ENCODE data around the gene PLEKHB1.

Gene PLEKHB1

GRCh38 chr11:73662445-73663157 lies 16.2 kb downstream of the PLEKHB1 start:
- TF ChIP-seq CTCF (conservative IDR thresholded peaks at IDR 0.05) = no peak
- no peak overlapping the region for H3K27ac ChIP-seq

DNA sequence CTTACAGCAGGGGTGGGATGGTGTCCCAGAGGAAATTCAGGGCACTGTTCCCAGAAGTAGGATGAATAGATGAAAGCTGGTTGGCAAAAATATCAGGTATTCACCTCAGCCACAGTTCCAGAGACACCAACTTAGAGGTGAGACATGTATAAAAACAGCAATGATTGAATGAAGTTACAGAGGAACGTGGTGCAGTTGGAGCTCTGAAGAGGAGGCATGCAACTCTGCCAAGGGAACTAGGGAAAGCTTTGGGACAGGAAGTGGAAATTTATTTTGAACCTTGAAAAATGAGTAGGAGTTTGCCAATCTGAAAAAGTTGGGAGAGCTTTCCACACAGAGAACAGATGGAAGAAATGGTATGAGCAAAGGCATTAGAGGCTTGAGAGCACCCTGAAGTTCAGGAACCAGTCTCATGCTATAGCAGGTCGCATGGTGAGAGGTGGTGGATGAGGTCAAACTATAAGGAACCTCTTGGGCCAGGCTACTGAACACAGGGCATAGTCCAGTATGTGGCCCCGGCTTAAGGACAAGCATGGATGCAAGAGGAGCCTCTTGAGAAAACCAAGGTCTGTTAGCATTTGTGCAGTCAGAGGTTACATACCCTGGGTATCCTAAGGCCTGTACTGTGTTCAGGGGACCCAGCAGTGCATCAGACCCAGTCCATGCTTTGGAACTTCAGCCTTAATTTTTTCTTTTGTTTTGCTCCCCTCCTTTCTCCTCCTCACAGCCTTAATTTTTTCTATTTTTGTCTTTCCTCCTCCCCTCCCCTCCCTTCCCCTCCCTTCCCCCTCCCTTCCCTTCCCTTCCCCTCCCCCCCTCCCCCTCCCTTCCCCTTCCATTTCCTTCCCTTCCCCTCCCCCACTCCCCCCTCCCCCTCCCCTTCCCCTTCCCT lies 17.5 kb downstream of the PLEKHB1 start:
- TF ChIP-seq CTCF (conservative IDR thresholded peaks at IDR 0.05) = no peak
- H3K27ac ChIP-seq = no peak overlapping the region

DNA sequence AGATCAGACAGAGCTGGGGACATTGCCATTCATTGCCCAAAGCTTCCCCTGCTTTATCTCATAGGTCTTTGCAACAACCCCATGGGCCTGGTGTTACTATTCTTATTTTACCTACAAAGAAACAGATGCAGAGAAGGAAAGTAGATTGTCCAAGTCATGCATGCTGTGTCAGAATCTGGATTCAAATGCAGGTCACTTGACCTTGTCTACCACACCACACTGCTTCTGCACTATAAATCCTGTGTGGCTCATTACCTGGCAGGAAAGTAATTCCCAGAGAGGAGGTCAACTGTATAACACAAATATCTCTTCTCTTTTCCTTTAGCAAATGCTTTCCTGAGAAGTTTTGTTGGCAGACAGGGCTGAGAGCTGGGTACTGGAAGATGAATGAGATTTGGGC lies 18.5 kb downstream of the PLEKHB1 start:
- no peak overlapping the region for H3K27ac ChIP-seq
- no peak for TF ChIP-seq CTCF (conservative IDR thresholded peaks at IDR 0.05)

- TF ChIP-seq CTCF (conservative IDR thresholded peaks at IDR 0.05) = no peak
- H3K27ac ChIP-seq = no peak overlapping the region
These were observed 21.5 kb downstream of the PLEKHB1 start for GRCh38 chr11:73667891-73668290.

- H3K27ac ChIP-seq = no peak overlapping the region
- no peak for TF ChIP-seq CTCF (conservative IDR thresholded peaks at IDR 0.05)
These were observed 24.4 kb downstream of the PLEKHB1 start for GRCh38 chr11:73670808-73671207.

DNA sequence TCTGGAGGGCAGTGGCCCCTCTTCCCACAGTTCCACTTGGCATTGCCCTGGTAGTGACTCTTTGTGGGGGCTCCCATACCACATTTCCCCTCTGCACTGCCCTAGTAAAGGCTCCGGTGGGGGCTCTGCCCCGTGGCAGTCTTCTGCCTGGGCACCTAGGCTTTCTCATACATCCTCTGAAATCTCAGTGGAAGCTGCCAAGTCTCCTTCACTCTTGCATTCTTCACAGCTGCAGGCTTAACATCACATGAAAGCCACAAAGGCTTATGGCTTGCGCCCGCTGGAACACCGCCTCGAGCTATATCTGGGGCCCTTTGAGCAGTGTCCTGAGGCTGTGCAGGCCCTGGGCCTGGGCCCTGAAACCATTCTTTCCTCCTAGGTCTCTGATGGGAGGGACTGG lies 25.3 kb downstream of the PLEKHB1 start:
- no peak overlapping the region for H3K27ac ChIP-seq
- TF ChIP-seq CTCF (conservative IDR thresholded peaks at IDR 0.05) = no peak

- H3K27ac ChIP-seq = peak overlapping the region; percentile 92
These were observed 30.2 kb downstream of the PLEKHB1 start for GRCh38 chr11:73676552-73676951.

DNA sequence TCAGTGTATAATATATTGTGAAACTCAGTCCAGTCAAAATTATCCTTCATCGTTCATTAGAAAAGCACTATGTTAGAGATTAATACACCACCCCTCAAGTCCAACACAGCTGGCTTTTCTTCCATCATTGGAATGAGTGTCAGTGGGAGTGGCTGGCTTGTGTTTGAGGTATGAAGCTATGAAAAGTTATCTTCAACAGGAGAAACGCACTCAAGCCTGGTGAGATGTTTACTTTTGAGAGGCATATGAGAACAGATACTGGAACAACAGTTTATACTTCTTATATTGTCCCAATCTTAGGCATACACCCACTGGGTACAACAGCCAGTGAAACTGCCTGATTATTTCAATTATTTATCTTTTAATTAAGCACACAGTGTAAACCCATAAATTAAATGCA lies 34.3 kb downstream of the PLEKHB1 start:
- peak overlapping the region; percentile 58 for H3K27ac ChIP-seq
- no peak for TF ChIP-seq CTCF (conservative IDR thresholded peaks at IDR 0.05)
